Measurements from ENCODE around the gene CUL7.

Gene CUL7

DNA sequence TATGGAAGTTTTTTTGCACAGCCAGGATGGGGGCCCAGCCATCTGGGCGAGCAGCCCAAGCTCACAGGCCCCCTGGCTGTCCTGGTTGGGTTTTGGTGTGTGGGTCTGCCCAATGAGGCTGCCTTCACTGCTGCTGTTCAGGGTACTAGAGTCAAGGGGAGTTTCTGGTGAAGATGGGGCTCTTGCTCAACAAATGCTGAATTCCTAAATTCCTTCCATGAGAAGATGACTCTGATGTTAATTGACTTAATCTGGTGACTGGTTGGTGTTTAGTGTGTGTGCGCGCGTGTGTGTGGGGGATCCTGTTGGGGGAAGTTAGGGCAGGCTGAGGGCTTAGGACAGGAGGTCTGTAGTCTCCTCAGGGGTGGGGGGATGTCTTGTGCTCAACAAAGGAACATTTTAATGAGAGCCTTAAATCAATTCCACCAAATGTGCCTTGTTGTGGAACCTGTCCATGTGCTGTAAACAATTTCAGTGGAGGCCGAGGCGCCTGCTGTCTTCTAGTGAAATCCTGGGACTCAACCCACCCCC is 24.4 kb upstream of the CUL7 start:
- in situ Hi-C loops (cut with MboI; ENCODE audit: low sequenced_read_pairs): no loop called here

DNA sequence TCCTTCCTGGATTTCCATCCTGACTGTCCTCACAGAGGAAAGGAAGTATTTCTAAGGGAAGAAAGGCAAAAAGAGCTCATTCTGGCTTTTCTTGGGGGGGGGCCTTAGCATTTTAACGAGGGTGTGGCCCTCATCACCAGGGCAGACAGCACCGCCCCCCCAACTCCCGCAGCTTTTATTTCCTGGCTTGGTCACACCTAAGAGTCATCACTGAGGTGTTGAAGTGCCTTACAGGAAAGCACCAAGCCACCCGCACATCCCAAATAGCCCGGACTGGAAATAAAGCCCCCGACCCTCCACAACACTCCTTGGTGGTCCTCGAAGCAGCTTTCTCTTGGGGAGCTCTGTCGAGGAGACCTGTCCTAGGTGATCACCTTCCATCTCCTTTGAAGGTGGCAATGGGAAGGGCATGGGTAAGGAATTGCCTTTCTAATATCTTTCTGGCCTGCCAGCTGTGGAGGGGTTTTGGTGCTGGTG is 23.7 kb upstream of the CUL7 start:
- in situ Hi-C loops (cut with MboI; ENCODE audit: low sequenced_read_pairs): no loop called here

DNA sequence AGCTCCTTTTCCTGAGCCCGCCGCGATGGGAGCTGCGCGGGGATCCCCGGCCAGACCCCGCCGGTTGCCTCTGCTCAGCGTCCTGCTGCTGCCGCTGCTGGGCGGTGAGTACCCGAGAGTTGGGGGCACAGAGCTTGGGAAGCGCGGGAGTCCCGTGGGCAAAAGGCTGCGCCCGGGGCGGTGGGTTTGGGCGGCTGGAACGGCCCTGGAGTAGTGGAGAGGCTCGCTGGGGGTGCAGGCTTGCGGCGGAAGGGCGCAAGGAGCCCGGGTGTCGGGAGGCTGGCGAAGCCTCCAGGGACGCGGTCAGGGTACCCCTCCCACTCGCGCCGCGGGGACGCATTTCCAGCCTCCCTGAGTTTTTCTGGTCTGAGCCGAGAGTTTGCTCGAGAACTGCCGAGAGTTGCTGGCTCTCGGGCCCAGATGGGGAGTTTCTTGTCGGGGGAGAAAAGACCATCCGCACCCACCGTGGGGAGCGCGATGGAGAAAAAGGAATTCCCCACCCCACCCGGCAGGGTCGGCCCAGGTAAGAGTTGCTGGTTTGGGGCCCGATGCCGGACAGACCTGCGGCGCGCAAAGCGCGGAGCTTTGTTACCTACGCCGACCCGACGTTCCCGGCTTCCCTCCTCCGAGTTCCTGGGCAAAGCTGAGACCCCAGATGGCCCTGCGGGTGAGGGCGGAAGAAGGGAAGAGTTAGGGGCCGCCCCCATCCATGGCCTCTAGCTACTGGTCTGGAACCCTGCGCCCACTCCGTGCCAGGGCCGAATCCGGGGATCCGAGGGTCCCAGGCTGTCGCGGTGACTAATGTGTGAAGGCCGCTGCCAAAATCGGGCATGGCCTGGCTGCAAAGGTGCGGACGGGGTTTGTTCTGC is 23.0 kb upstream of the CUL7 start:
- in situ Hi-C loops (cut with MboI; ENCODE audit: low sequenced_read_pairs): no loop called here

- in situ Hi-C loops (cut with MboI; ENCODE audit: low sequenced_read_pairs): no loop called here
These were observed 22.2 kb upstream of the CUL7 start, which contains the start of gene PTK7 for GRCh38 chr6:43075670-43076463. Gene PTK7 (plus strand): TSS chr6:43076314. CDS start chr6:43076489, 175 bp downstream.

DNA sequence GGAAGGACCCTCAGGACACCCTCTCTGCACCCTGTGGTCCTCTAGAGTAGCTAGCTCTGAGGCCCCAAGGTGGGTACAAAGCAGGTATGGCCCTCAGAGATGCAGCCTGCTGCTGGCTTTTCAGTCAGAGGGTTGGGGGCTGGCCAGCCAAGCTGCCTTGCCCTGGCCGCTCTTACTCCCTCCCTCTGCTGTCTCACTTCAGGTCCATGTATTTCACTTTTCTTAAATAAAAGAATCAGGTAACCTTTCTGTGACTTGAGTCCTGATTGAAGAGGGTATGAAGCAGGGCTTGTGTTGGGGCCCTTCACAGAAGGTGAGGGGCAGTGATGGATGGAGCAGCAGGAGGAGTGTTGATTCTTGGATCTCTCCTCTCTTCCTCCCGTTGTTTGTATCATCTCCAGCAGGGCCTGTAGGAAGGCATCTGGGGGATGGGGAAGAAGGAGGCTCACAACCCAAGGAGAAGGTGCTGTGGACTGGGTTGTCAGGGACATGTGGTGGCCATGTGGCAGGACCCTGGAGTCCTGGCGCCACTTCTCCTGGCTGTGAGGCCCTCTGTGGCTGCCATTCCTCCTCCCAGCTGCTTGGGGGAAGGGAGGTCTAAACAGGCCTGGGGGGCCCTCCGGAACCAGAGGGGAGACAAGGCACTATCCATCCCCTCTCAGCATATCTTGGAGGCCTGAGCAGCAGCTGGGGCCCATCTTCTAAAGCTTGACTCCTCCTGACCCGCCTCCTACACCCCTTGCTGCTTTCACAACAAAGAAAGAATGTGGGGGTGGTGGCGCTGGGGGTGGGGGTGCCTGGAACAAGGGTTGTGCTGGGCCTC is 21.4 kb upstream of the CUL7 start:
- in situ Hi-C loops (cut with MboI; ENCODE audit: low sequenced_read_pairs): no loop called here

- in situ Hi-C loops (cut with MboI; ENCODE audit: low sequenced_read_pairs): no loop called here
These were observed 16.5 kb upstream of the CUL7 start for GRCh38 chr6:43070028-43070632.

DNA sequence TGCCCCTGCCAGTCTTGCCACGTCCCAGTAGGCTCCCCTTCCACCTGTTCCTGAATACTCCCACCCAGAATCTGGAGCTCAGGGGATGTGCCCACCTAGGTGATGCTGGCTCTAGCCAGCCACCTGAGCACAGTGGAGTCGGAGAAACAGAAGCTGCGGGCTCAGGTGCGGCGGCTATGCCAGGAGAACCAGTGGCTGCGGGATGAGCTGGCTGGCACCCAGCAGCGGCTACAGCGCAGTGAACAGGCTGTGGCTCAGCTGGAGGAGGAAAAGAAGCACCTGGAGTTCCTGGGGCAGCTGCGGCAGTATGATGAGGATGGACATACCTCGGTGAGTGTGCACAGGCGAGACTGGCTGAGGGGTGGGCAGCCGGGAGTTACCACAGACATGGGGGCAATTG is 9.2 kb upstream of the CUL7 start:
- in situ Hi-C loops (cut with MboI; ENCODE audit: low sequenced_read_pairs): no loop called here

DNA sequence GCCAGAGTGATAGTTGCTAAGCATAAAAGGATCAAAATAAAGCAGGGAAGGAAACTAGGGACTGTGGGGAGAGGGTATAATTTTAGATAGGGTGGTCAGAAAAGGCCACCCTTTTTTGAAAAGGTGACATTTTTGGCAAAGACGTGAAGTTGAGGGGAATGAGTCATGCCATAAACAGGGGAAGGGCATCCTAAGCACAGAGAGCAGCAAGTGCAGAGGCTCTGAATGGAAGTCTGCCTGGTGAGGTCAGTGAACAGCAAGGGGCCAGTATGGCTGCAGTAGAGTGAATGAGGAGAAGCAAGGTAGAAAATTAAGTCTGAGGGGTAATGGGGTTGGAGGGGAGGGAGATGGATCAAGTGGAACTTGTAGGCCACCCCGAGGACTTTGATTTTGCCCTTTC is 8.2 kb upstream of the CUL7 start:
- in situ Hi-C loops (cut with MboI; ENCODE audit: low sequenced_read_pairs): no loop called here

DNA sequence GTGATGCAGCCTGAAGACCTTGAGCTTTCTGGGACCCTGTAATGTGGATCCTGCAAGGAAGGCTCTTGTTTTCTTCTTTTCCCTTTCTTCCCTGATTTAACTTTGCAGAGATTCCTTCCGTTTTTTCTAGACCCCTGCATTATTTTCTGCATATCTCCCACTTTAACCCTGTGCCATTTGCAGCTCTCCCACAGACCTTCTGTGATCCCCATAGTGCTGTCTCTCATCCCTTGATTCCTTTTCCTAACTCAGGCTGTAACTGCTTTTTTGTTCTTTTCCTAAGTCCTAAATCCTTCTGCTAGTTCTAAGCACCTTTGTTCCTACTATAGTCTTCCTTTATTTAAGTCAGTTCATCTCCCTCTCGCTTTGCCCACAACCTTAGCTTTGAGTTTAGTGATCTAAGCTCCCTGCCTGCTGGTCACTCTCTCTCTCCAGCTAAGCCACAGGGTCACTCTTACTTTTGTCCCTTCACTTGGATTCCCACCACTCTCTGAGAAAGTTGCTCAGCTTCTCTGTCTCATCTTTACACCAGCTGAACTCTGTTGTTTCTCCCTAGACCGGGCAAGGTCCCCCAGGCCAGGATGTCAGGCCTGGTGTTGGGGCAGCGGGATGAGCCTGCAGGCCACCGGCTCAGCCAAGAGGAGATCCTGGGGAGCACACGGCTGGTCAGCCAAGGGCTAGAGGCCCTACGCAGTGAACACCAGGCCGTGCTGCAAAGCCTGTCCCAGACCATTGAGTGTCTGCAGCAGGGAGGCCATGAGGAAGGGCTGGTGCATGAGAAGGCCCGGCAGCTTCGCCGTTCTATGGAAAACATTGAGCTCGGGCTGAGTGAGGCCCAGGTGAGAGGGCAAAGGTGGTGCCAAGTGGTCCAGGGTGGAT is 7.3 kb upstream of the CUL7 start:
- in situ Hi-C loops (cut with MboI; ENCODE audit: low sequenced_read_pairs): no loop called here

DNA sequence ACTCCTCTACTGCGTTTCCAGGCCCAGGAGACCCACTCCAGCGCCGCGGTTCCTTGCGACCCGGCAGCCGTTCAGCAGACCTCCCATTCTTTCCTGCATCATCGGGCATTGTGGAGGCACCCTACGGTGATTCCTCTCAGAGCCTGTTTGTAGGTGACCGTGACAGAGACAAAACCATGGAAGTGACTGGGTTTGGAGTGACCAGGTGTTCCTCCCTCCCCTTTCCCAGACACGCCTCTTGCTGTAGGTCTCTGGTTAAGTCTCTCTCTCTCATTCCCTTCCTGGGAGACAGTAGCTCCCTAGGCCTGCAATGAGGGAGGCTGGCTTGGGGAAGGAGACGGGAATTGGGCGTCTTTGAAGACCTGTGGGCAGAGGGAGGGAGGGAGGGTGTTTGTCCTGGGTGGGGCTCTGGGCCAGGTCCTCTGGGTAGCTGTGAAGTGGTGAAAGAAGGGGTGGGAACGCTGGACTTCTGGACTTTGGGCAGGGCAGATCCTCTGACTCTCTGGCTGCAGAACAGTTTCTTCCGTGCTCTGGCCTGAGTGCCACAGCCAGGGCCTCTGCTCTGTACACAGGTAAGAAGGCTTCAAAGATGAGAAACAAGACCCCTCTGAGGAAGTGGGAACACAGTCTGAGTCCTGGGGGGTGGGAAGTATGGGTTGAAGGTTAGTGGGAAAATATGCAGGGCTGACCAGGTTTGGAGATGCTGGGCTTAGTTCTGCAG is 6.5 kb upstream of the CUL7 start:
- in situ Hi-C loops (cut with MboI; ENCODE audit: low sequenced_read_pairs): no loop called here

DNA sequence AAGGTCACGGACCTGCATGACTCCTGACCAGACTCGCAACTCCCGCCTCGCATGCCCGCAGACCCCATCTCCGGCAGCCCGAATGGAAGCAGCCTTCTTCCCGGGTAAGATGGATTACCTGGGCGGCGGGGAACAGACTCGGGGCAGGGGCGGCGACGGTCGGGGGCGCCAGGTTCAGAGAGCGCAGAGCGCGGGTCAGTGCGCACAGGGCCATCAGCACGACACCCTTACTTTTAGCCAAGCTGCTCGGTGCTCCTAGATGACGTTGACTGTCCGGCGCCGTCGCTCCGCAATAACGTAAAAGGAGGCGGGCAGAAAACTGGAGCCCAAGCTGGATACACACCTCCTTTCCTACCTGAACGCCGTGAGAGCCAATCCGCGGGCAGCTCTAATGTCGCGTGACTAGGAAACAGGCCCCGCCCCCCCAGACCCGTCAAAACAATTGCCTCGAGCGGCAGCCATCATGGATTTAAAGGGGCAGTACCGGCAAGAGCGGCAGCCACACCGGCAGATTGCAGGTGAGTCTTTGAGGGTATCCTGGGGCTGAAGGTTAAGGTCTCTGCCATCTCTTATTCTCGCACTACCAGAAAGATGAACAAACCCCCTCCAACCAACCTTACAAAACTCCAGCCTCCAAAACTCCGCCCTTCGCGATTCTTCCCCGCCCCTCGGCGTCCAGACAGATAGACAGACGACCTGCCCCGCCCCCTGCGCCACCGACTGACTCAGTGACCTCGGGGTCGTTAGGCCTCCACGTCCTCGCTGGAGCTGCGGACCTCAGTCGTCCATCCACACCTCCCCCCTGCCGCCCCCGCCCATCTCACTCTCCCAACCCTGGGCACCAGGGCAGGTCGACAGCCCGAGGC is 5.8 kb upstream of the CUL7 start, which contains the start of the genes KLC4 and MRPL2:
Gene KLC4, plus strand, starts transcription at position 464 of the 866 bp plus-strand sequence. CDS start 1,705 bp downstream, outside the sequence.
Gene MRPL2, minus strand, starts transcription at position 267 of the 866 bp plus-strand sequence. Its CDS starts 53 bp downstream, at position 214.
- in situ Hi-C loops (cut with MboI; ENCODE audit: low sequenced_read_pairs): no loop called here

GRCh38 chr6:43058531-43058930 is 4.9 kb upstream of the CUL7 start:
- in situ Hi-C loops (cut with MboI; ENCODE audit: low sequenced_read_pairs): no loop called here

GRCh38 chr6:43055966-43056365 is 2.3 kb upstream of the CUL7 start:
- in situ Hi-C loops (cut with MboI; ENCODE audit: low sequenced_read_pairs): no loop called here

DNA sequence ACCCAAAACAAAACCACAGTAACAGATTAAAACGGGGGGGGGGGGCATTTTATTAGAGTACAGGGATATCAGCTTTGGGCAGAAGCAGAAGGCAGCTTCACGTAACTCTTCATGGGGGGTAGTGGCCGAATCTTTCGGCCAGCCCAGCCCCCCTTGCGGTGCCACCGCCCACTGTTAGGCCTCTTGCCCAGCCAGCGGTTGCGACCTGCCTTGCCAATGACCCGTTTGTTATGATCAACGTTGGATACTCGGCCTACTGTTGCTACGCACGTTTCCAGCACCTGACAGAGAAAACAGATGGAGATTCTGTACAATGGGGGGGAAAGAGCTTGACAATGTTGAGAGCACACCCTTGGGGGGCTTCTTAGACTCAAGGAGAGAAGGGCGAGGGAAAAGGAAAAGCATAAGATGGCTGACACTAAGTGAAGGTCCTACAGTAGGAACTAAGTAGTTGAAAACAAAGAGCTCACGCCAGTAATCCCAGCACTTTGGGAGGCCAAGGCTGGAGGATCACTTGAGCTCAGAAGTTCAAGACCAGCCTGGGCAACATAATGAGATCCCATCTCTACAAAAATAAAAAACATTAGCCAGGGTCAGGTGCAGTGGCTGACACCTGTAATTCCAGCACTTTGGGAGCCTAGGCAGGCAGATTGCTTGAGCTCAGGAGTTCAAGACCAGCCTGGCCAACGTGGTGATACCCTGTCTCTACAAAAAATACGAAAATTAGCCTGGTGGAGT is 724 bp upstream of the CUL7 start:
- in situ Hi-C loops (cut with MboI; ENCODE audit: low sequenced_read_pairs): no loop called here

DNA sequence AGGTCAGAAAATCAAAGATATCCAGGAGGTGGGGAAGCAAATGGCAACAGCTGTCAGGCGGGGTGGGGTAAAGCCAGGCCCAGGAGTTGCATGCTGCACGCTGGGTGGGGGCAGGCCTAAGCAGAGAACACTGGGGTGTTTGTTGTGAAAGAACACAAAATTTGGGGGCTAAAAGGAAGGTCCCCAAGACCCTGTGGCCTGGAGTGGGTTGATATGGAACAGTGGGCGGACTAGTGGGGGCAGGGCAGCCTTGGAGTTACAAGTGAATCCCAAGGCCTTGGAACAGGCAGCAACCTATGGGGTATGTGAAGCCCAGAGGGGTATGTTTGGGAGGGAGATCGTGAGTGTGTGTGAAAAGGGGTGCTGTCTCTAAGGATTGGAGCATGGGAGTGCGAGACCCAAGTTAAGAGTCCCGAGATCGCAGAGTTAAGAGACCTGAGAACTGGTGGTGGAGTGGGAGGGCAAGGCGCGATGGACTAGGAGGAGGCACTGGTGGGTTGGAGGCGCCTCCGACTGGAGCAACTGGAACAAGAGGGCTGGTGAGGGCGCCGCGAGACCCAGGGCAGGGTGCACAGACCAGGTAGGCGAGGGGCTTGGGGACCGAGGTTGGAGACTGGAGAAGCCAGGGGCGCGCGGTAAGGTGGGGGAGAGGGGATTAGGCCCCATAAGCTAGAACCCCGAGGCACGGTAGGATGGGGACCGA is 658 bp downstream of the CUL7 start:
- in situ Hi-C loops (cut with MboI; ENCODE audit: low sequenced_read_pairs): no loop called here

- in situ Hi-C loops (cut with MboI; ENCODE audit: low sequenced_read_pairs): no loop called here
These were observed 1.3 kb downstream of the CUL7 start for GRCh38 chr6:43052225-43052841.

All from HL-60/S4 treated with retinoic acid at 250 ng/mL for 4 days and 3 days (cell line).